ENCODE results near the gene KSR2.

The KSR2 gene

GRCh38 chr12:117472983-117473382 is 495.8 kb downstream of the KSR2 start:
- no peak for DNase-seq (ENCODE audit: low read depth, low spot score)

GRCh38 chr12:117470804-117471203 is 498.0 kb downstream of the KSR2 start:
- no peak overlapping the region for H3K4me3 ChIP-seq (ENCODE audit: low read length)
- DNase-seq (ENCODE audit: low read depth, low spot score) = no peak

More at GRCh38 chr12:117472983-117473382, 495.8 kb downstream of the KSR2 start:
- no peak overlapping the region for H3K4me3 ChIP-seq (ENCODE audit: low read length)

- DNase-seq (ENCODE audit: low read depth, low spot score) = no peak
- H3K4me3 ChIP-seq (ENCODE audit: low read length) = no peak overlapping the region
These were observed 498.8 kb downstream of the KSR2 start for GRCh38 chr12:117469883-117470483.

- H3K4me3 ChIP-seq (ENCODE audit: low read length) = no peak overlapping the region
- DNase-seq (ENCODE audit: low read depth, low spot score) = no peak
These were observed 500.8 kb downstream of the KSR2 start for GRCh38 chr12:117468016-117468415.

- H3K4me3 ChIP-seq (ENCODE audit: low read length) = no peak overlapping the region
- DNase-seq (ENCODE audit: low read depth, low spot score) = no peak
These were observed 501.2 kb downstream of the KSR2 start for GRCh38 chr12:117467588-117467987.

GRCh38 chr12:117466677-117467362 is 502.0 kb downstream of the KSR2 start:
- DNase-seq (ENCODE audit: low read depth, low spot score) = no peak
- no peak overlapping the region for H3K4me3 ChIP-seq (ENCODE audit: low read length)

- no peak overlapping the region for H3K4me3 ChIP-seq (ENCODE audit: low read length)
- no peak for DNase-seq (ENCODE audit: low read depth, low spot score)
These were observed 507.1 kb downstream of the KSR2 start for GRCh38 chr12:117461732-117462131.

- no peak overlapping the region for H3K4me3 ChIP-seq (ENCODE audit: low read length)
- DNase-seq (ENCODE audit: low read depth, low spot score) = no peak
These were observed 509.6 kb downstream of the KSR2 start for GRCh38 chr12:117459229-117459628.

- no peak overlapping the region for H3K4me3 ChIP-seq (ENCODE audit: low read length)
- no peak for DNase-seq (ENCODE audit: low read depth, low spot score)
These were observed 511.6 kb downstream of the KSR2 start for GRCh38 chr12:117457189-117457588.

- no peak overlapping the region for H3K4me3 ChIP-seq (ENCODE audit: low read length)
- no peak for DNase-seq (ENCODE audit: low read depth, low spot score)
These were observed 512.7 kb downstream of the KSR2 start for GRCh38 chr12:117456076-117456475.

GRCh38 chr12:117453961-117454360 is 514.8 kb downstream of the KSR2 start:
- H3K4me3 ChIP-seq (ENCODE audit: low read length) = no peak overlapping the region
- DNase-seq (ENCODE audit: low read depth, low spot score) = no peak

GRCh38 chr12:117452112-117452511 is 516.7 kb downstream of the KSR2 start:
- DNase-seq (ENCODE audit: low read depth, low spot score) = no peak
- H3K4me3 ChIP-seq (ENCODE audit: low read length) = no peak overlapping the region

GRCh38 chr12:117450209-117450608 is 518.6 kb downstream of the KSR2 start:
- no peak overlapping the region for H3K4me3 ChIP-seq (ENCODE audit: low read length)
- DNase-seq (ENCODE audit: low read depth, low spot score) = no peak

GRCh38 chr12:117447665-117448366 is 521.0 kb downstream of the KSR2 start:
- no peak overlapping the region for H3K4me3 ChIP-seq (ENCODE audit: low read length)
- DNase-seq (ENCODE audit: low read depth, low spot score) = no peak

GRCh38 chr12:117444781-117445180 is 524.0 kb downstream of the KSR2 start:
- no peak overlapping the region for H3K4me3 ChIP-seq (ENCODE audit: low read length)
- DNase-seq (ENCODE audit: low read depth, low spot score) = no peak

GRCh38 chr12:117441751-117442150 is 527.0 kb downstream of the KSR2 start:
- no peak overlapping the region for H3K4me3 ChIP-seq (ENCODE audit: low read length)
- no peak for DNase-seq (ENCODE audit: low read depth, low spot score)

- H3K4me3 ChIP-seq (ENCODE audit: low read length) = no peak overlapping the region
- DNase-seq (ENCODE audit: low read depth, low spot score) = no peak
These were observed 528.4 kb downstream of the KSR2 start for GRCh38 chr12:117440384-117440783.

GRCh38 chr12:117439531-117440001 is 529.2 kb downstream of the KSR2 start:
- no peak for DNase-seq (ENCODE audit: low read depth, low spot score)

GRCh38 chr12:117438809-117439208 is 530.0 kb downstream of the KSR2 start:
- DNase-seq (ENCODE audit: low read depth, low spot score) = no peak
- H3K4me3 ChIP-seq (ENCODE audit: low read length) = no peak overlapping the region

More at GRCh38 chr12:117439531-117440001, 529.2 kb downstream of the KSR2 start:
- H3K4me3 ChIP-seq (ENCODE audit: low read length) = no peak overlapping the region

Measured in Jurkat, Clone E6-1 (cell line).